Femur (tissue), 1 donor: ENCODE data around the gene ANO10.

ENCODE experiments used
- DNase-seq: peaks from one replicate; pipeline ENCODE4 v3.0.0-alpha.2; 2017

Gene ANO10

GRCh38 chr3:43409506-43409905, 212.3 kb downstream of the ANO10 start:
- DNase-seq, result no peak

- no peak for DNase-seq
Observed at GRCh38 chr3:43406643-43407023, 215.2 kb downstream of the ANO10 start.

GRCh38 chr3:43405888-43406642, 215.7 kb downstream of the ANO10 start:
- DNase-seq, result no peak

GRCh38 chr3:43400781-43401730, 220.8 kb downstream of the ANO10 start:
- DNase-seq, result no peak

GRCh38 chr3:43400167-43400566, 221.6 kb downstream of the ANO10 start:
- DNase-seq, result no peak

- DNase-seq, result no peak
Observed at GRCh38 chr3:43399034-43399433, 222.8 kb downstream of the ANO10 start.

- DNase-seq, result peak; percentile 71
Observed at GRCh38 chr3:43394041-43394554, 227.7 kb downstream of the ANO10 start.

- no peak for DNase-seq
Observed at GRCh38 chr3:43391621-43392020, 230.2 kb downstream of the ANO10 start.

GRCh38 chr3:43390255-43390588, 231.6 kb downstream of the ANO10 start:
- DNase-seq, result no peak

- DNase-seq, result peak; percentile 65
Observed at GRCh38 chr3:43389388-43390254, 232.2 kb downstream of the ANO10 start.

GRCh38 chr3:43388915-43389314, 232.9 kb downstream of the ANO10 start:
- DNase-seq, result no peak

GRCh38 chr3:43388175-43388574, 233.6 kb downstream of the ANO10 start:
- no peak for DNase-seq

GRCh38 chr3:43379343-43379742, 242.5 kb downstream of the ANO10 start:
- peak; percentile 61 for DNase-seq

GRCh38 chr3:43378066-43378935, 243.5 kb downstream of the ANO10 start:
- DNase-seq, result no peak

- DNase-seq, result no peak
Observed at GRCh38 chr3:43373560-43373928, 248.3 kb downstream of the ANO10 start.

- no peak for DNase-seq
Observed at GRCh38 chr3:43372809-43373559, 248.8 kb downstream of the ANO10 start.

GRCh38 chr3:43372007-43372740, 249.6 kb downstream of the ANO10 start:
- DNase-seq, result no peak

GRCh38 chr3:43371494-43371893, 250.3 kb downstream of the ANO10 start:
- no peak for DNase-seq

GRCh38 chr3:43370293-43370980, 251.4 kb downstream of the ANO10 start:
- DNase-seq, result no peak
